NCI-H2081 treated with DMSO at 0.1 percent for 48 hours (cell line): ENCODE results near the gene TMPRSS7.

Experiments used
- DNase-seq: peaks from one replicate; lab custom pipeline; 2025; lab: John Stamatoyannopoulos, UW

TMPRSS7 gene

GRCh38 chr3:112128843-112129727 is 94.5 kb downstream of the TMPRSS7 start:
- DNase-seq, result no peak

- no peak for DNase-seq
Observed at GRCh38 chr3:112129925-112130637, 95.5 kb downstream of the TMPRSS7 start.

GRCh38 chr3:112130638-112130993 is 96.1 kb downstream of the TMPRSS7 start:
- DNase-seq, result no peak
